HG02885 (cell line): Measurements from ENCODE around the gene EVA1C.
"Not testable (repeated sequence)": the region's sequence is repeated elsewhere in the genome, so short reads cannot be mapped to it uniquely, and the experiment has no call there.

ENCODE experiments used
- ATAC-seq: cut with Tn5 transposase; IDR thresholded peaks from one replicate; pipeline ENCODE4 v1.9.1; 2021; ENCODE audit warnings: mild to moderate bottlenecking; ENCODE audit not compliant: unreplicated experiment, poor library complexity

The EVA1C gene

GRCh38 chr21:32389337-32390015 lies 23.0 kb upstream of the EVA1C start:
- ATAC-seq: no peak

DNA sequence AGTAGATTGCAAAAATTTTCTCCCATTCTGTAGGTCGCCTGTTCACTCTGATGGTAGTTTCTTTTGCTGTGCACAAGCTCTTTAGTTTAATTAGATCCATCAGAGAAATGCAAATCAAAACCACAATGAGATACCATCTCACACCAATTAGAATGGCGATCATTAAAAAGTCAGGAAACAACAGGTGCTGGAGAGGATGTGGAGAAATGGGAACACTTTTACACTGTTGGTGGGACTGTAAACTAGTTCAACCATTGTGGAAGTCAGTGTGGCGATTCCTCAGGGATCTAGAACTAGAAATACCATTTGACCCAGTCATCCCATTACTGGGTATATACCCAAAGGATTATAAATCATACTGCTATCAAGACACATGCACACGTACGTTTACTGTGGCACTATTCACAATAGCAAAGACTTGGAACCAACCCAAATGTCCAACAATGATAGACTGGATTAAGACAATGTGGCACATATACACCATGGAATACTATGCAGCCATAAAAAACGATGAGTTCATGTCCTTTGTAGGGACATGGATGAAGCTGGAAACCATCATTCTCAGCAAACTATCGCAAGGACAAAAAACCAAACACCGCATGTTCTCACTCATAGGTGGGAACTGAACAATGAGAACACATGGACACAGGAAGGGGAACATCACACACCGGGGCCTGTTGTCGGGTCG lies 21.8 kb upstream of the EVA1C start:
- not testable (repeated sequence) for ATAC-seq

GRCh38 chr21:32391755-32392154 lies 20.8 kb upstream of the EVA1C start:
- ATAC-seq: no peak

- ATAC-seq: peak; percentile 39
These were observed 20.1 kb upstream of the EVA1C start for GRCh38 chr21:32392299-32392879.

- ATAC-seq: peak; percentile 96
These were observed 19.4 kb upstream of the EVA1C start, which contains the start of gene URB1 for GRCh38 chr21:32392880-32393676. Gene URB1 (minus strand): TSS chr21:32393012. CDS start chr21:32392910, 102 bp downstream.

DNA sequence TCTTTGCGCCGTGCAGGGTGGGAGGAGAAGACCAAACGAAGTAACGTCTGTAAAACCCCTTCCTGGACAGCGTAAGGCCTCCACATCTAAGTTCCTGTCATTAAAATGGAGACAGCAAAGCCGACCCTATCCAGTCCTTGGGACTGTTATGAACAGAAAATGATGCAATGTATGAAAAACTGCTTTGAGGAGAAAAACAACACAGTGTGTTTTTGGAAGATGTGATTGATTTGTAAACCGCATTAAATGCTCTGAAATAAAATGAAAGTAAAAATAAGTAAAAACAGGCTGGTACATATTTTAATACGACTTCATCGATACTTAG lies 18.9 kb upstream of the EVA1C start:
- ATAC-seq: no peak

- no peak for ATAC-seq
These were observed 9.2 kb upstream of the EVA1C start for GRCh38 chr21:32403201-32403777.

DNA sequence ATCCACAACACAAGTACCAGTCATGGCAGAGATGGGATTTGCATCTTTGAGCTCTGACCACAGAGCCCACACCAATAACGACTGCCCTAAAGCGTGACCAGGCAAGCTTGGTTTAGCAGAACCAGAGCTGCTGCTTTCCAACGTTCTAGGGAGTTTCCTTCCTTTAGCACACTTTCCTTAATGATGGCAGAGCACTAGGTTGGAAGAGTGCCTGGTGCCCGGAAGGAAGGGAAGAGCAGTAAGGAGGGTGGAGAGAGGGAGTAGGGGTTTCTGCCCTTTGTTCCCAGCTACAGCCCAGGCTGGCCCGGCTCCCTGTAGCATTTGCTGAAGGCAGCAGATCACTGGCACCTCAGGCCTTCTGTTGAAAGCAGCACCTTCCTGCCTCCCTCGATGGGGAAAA lies 6.1 kb upstream of the EVA1C start:
- no peak for ATAC-seq

DNA sequence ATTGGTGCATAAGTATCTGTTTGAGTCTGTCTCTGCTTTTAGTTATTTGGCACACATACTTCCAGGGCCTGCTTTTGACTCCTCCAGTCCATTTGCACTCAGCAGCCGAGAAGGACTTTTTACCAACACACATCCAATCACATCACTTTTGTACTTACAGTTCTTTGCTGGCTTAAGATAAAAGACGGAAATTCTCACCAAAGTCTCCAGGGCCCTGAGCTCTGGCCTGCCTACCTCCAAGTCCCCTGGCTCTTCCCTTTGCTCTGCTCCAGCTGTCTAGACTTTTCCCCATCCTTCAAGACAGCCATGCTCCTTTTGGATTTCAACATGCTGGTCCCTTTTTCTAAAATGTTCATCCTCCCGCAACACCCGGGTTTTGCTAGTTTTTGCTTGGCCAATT lies 2.2 kb upstream of the EVA1C start:
- ATAC-seq: no peak

DNA sequence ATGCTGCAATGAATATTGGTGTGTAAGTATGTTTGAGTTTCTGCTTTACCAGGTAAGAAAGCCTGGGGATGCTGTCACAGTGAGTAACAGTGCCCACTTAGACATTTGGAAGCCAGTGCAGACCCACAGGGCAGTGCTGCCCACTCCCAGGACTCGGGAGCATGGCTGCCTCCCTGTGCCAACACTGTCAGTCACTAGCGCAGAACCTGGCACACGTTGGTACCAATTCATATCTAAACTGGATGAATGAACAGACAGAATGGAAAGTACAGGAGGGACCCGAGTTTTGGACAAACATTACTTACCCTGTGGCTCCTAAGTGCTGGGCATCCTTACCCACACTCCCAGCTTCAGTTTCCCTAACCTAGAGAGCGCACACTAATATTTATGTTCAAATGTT lies 1.6 kb upstream of the EVA1C start:
- no peak for ATAC-seq

GRCh38 chr21:32411350-32412161 lies 950 bp upstream of the EVA1C start:
- ATAC-seq: no peak

DNA sequence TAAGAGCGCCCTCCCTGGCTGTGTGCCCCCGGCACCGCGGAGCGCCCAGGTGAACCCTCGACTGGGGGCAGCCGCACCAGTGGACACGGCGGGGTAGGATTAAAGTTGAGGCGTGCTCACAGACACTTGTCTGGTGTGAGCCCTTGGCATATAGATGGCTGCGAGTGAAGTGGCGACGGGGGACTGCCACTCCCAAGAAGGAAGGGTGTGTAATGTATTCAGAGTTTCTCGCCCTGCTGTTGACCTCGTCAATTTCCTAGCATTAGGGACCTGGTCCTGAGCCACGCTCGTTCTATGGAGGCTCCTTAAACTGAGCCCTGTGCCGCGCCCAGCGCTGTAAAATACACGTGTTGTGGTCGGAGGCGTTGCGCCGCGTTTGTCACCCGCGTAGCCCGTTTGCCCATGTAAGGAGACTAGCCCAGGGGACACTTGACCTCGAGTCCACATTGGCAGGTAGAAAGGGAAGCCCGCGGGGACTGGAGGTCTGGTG lies 554 bp downstream of the EVA1C start:
- ATAC-seq: no peak

GRCh38 chr21:32413697-32414578 lies 1.4 kb downstream of the EVA1C start:
- no peak for ATAC-seq

GRCh38 chr21:32414579-32415358 lies 2.3 kb downstream of the EVA1C start:
- no peak for ATAC-seq

GRCh38 chr21:32415451-32416398 lies 3.2 kb downstream of the EVA1C start:
- ATAC-seq: no peak

DNA sequence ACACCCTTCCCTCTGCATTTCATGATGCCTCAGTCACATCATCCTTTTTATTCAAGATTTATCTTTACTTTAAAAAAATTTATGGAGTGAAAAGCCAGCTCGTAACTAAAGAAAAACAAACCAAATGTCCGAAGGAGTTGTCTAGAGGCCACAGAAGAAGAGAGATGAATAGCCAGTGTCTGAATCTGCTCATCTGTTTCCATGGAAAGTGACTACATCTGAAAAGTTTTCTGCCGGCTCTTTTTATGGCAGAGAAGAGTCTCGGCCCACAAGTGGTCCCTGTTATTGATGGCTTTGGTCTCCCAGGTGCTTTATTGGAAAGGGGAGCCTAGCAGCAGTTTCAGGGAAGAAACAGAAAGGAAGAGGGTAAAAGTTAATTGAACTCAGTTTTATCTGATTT lies 5.6 kb downstream of the EVA1C start:
- no peak for ATAC-seq

GRCh38 chr21:32422064-32422463 lies 9.6 kb downstream of the EVA1C start:
- ATAC-seq: no peak
